Mucosa of rectum (tissue), 2 donors: Measurements from ENCODE around the gene PRKAA2.

Source experiments
- H3K27ac ChIP-seq, 2 donors: one replicate each; pipeline ENCODE4 v1.7.0; 2013; ENCODE audit warnings: inconsistent platforms in 2 of 2, low read depth in 2 of 2, low read length in 2 of 2
- H3K27me3 ChIP-seq, 2 donors: one replicate each; pipeline ENCODE4 v1.7.0; 2013; ENCODE audit warnings: low read length in 2 of 2; ENCODE audit not compliant: control insufficient read depth in 2 of 2, insufficient read depth in 2 of 2
- H3K36me3 ChIP-seq, 2 donors: one replicate each; pipeline ENCODE4 v1.7.0; 2013; ENCODE audit warnings: low read length in 2 of 2; ENCODE audit not compliant: control insufficient read depth in 2 of 2, insufficient read depth in 2 of 2
- H3K4me1 ChIP-seq, 2 donors: one replicate each; pipeline ENCODE4 v1.7.0; 2013; ENCODE audit warnings: low read length in 2 of 2, mild to moderate bottlenecking in 1 of 2; ENCODE audit not compliant: control insufficient read depth in 2 of 2, insufficient read depth in 2 of 2
- H3K4me3 ChIP-seq, 2 donors: one replicate each; pipeline ENCODE4 v1.7.0; 2013; ENCODE audit warnings: low read length in 2 of 2
- H3K9ac ChIP-seq, 2 donors: one replicate each; pipeline ENCODE4 v1.7.0; 2013; ENCODE audit warnings: low read length in 2 of 2, low read depth in 1 of 2, mild to moderate bottlenecking in 1 of 2
- H3K9me3 ChIP-seq, 2 donors: one replicate each; pipeline ENCODE4 v1.7.0; 2013; ENCODE audit warnings: low read length in 2 of 2; ENCODE audit not compliant: control insufficient read depth in 2 of 2
- donor health status: healthy.
- donor health status: Normal muscosa, but diverticular disease.

PRKAA2 gene

GRCh38 chr1:56631901-56632300 lies 13.2 kb upstream of the PRKAA2 start:
- H3K4me1 ChIP-seq, result no peaks in the 10 kb centered on the region
- no peaks in the 10 kb centered on the region for H3K36me3 ChIP-seq
- no peak overlapping the region for H3K4me3 ChIP-seq
- no peak overlapping the region for H3K27ac ChIP-seq
- H3K9me3 ChIP-seq, result no peaks in the 10 kb centered on the region
- no peak overlapping the region for H3K9ac ChIP-seq
- H3K27me3 ChIP-seq, result no peaks in the 10 kb centered on the region

GRCh38 chr1:56634981-56635380 lies 10.1 kb upstream of the PRKAA2 start:
- no peaks in the 10 kb centered on the region for H3K27me3 ChIP-seq
- no peak overlapping the region for H3K9ac ChIP-seq
- no peaks in the 10 kb centered on the region for H3K4me1 ChIP-seq
- no peak overlapping the region for H3K27ac ChIP-seq
- no peak overlapping the region for H3K4me3 ChIP-seq
- no peaks in the 10 kb centered on the region for H3K9me3 ChIP-seq
- H3K36me3 ChIP-seq, result no peaks in the 10 kb centered on the region

GRCh38 chr1:56638248-56638647 lies 6.9 kb upstream of the PRKAA2 start:
- Histone ChIP-seq H3K4me1 (no peaks in the 10 kb centered on the region), H3K9me3 (no peaks in the 10 kb centered on the region), H3K36me3 (no peaks in the 10 kb centered on the region), H3K27me3 (no peaks in the 10 kb centered on the region), H3K4me3 (no peak overlapping the region), H3K27ac (no peak overlapping the region), H3K9ac (no peak overlapping the region)

GRCh38 chr1:56639211-56639610 lies 5.9 kb upstream of the PRKAA2 start:
- H3K4me3 ChIP-seq, result no peak overlapping the region
- peaks cover 0 to 4% of the 10 kb centered on the region in 2 donors for H3K4me1 ChIP-seq
- H3K36me3 ChIP-seq, result no peaks in the 10 kb centered on the region
- no peaks in the 10 kb centered on the region for H3K27me3 ChIP-seq
- no peaks in the 10 kb centered on the region for H3K9me3 ChIP-seq
- no peak overlapping the region for H3K9ac ChIP-seq
- H3K27ac ChIP-seq, result no peak overlapping the region

- H3K27ac ChIP-seq, result no peak overlapping the region
- H3K36me3 ChIP-seq, result no peaks in the 10 kb centered on the region
- no peaks in the 10 kb centered on the region for H3K9me3 ChIP-seq
- no peak overlapping the region for H3K9ac ChIP-seq
- peaks cover 4 to 9% of the 10 kb centered on the region in 2 donors for H3K4me1 ChIP-seq
- H3K4me3 ChIP-seq, result no peak overlapping the region
- no peaks in the 10 kb centered on the region for H3K27me3 ChIP-seq
These were observed 1.5 kb upstream of the PRKAA2 start for GRCh38 chr1:56643661-56644060.

GRCh38 chr1:56644064-56644918 lies 823 bp upstream of the PRKAA2 start:
- H3K27ac ChIP-seq, result peak overlapping the region; percentile 29 to 51
- no peaks in the 10 kb centered on the region for H3K9me3 ChIP-seq
- peaks cover 4 to 9% of the 10 kb centered on the region in 2 donors for H3K4me1 ChIP-seq
- H3K27me3 ChIP-seq, result no peaks in the 10 kb centered on the region
- H3K36me3 ChIP-seq, result no peaks in the 10 kb centered on the region
- peak overlapping the region; percentile 52 to 73 for H3K4me3 ChIP-seq
- H3K9ac ChIP-seq, result peak overlapping the region; percentile 42 to 66

GRCh38 chr1:56645677-56646305 lies 677 bp downstream of the PRKAA2 start:
- H3K27me3 ChIP-seq, result no peaks in the 10 kb centered on the region
- H3K4me1 ChIP-seq, result peaks cover 4 to 9% of the 10 kb centered on the region in 2 donors
- no peaks in the 10 kb centered on the region for H3K9me3 ChIP-seq
- H3K9ac ChIP-seq, result peak overlapping the region; percentile 35 to 66
- H3K36me3 ChIP-seq, result no peaks in the 10 kb centered on the region
- peak overlapping the region in 1 of 2 donors; percentile 12 for H3K27ac ChIP-seq
- H3K4me3 ChIP-seq, result peak overlapping the region; percentile 73 to 76

GRCh38 chr1:56646611-56647010 lies 1.5 kb downstream of the PRKAA2 start:
- Histone ChIP-seq H3K27ac (no peak overlapping the region), H3K27me3 (no peaks in the 10 kb centered on the region), H3K36me3 (no peaks in the 10 kb centered on the region), H3K9ac (no peak overlapping the region), H3K4me1 (peaks cover 4 to 9% of the 10 kb centered on the region in 2 donors), H3K9me3 (no peaks in the 10 kb centered on the region), H3K4me3 (peak overlapping the region in 1 of 2 donors; percentile 73)

GRCh38 chr1:56647106-56647505 lies 2.0 kb downstream of the PRKAA2 start:
- Histone ChIP-seq H3K9me3 (no peaks in the 10 kb centered on the region), H3K27ac (no peak overlapping the region), H3K9ac (no peak overlapping the region), H3K36me3 (no peaks in the 10 kb centered on the region), H3K4me3 (no peak overlapping the region), H3K27me3 (no peaks in the 10 kb centered on the region), H3K4me1 (peaks cover 4 to 9% of the 10 kb centered on the region in 2 donors)

GRCh38 chr1:56648546-56648945 lies 3.4 kb downstream of the PRKAA2 start:
- Histone ChIP-seq H3K27ac (no peak overlapping the region), H3K4me3 (no peak overlapping the region)

More at GRCh38 chr1:56648546-56648945, 3.4 kb downstream of the PRKAA2 start:
- no peaks in the 10 kb centered on the region for H3K36me3 ChIP-seq
- no peaks in the 10 kb centered on the region for H3K9me3 ChIP-seq
- peaks cover 4 to 9% of the 10 kb centered on the region in 2 donors for H3K4me1 ChIP-seq
- no peak overlapping the region for H3K9ac ChIP-seq
- H3K27me3 ChIP-seq, result no peaks in the 10 kb centered on the region
